ENCODE results near the gene MISP. TPM values are rescaled to one million over a fixed set of nuclear protein-coding genes. Genes with fewer than 3 reads are reported as not detected.
A peak's percentile ranks its signal among the peaks of the same experiment; 100 is the strongest.

Gene MISP
- total RNA-seq, 2 donors from 2014 or later: 285 to 320 TPM

DNA sequence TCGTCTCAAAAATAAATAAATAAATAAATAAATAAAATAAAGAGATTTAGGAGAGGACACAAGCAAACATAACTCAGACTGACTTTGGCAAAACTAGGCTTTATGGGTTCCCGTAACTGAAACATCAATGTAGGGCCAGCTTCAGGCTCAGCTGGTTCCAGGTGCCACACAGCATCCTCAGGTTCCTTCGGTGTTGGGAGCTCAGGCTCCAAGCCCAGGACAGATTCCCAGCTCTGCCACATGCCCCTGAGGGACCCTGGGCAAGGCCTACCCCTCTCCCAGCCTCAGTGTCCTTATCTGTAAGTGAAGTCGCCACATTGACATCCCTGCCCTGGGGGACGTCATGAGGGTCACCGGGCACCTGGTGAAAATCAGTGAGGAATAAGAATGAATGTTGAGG lies 18.7 kb downstream of the MISP start:
- H3K9me3 ChIP-seq: no peaks in the 10 kb centered on the region
- H3K36me3 ChIP-seq: no peaks in the 10 kb centered on the region
- H3K27me3 ChIP-seq: no peaks in the 10 kb centered on the region
- DNase-seq: no peak
- TF ChIP-seq, protein P1, sequence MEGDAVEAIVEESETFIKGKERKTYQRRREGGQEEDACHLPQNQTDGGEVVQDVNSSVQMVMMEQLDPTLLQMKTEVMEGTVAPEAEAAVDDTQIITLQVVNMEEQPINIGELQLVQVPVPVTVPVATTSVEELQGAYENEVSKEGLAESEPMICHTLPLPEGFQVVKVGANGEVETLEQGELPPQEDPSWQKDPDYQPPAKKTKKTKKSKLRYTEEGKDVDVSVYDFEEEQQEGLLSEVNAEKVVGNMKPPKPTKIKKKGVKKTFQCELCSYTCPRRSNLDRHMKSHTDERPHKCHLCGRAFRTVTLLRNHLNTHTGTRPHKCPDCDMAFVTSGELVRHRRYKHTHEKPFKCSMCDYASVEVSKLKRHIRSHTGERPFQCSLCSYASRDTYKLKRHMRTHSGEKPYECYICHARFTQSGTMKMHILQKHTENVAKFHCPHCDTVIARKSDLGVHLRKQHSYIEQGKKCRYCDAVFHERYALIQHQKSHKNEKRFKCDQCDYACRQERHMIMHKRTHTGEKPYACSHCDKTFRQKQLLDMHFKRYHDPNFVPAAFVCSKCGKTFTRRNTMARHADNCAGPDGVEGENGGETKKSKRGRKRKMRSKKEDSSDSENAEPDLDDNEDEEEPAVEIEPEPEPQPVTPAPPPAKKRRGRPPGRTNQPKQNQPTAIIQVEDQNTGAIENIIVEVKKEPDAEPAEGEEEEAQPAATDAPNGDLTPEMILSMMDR (IDR thresholded peaks at IDR 0.05): no peak
- no peaks in the 10 kb centered on the region for H3K4me1 ChIP-seq
- no peak overlapping the region for H3K27ac ChIP-seq
- intact Hi-C loops (cut with DNase I): loop anchor here (2.0 to 10.0 kb wide), 3 partner anchors 85 to 205 kb away; partner anchors contain the start of genes CFD and ELANE
- H3K4me3 ChIP-seq: no peak overlapping the region
- H3K9ac ChIP-seq (ENCODE audit: low read depth in 2 of 2, low read length in 2 of 2): no peak overlapping the region

DNA sequence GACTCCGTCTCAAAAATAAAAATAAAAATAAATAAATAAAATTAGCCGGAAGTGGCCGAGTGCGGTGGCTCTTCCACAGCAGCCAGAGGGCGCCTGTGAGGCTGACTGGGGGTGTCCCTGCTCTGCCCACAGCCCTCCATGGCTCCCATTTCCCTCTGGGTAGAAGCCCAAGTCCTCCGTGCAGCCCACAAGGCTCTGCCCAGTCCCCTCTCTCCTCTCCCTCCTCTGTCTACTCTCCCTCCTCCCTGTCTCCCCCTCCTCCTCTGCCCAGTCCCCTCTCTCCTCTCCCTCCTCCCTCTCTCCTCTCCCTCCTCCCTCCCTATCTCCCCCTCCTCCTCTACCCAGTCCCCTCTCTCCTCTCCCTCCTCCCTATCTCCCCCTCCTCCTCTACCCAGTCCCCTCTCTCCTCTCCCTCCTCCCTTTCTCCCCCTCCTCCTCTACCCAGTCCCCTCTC lies 20.4 kb downstream of the MISP start:
- Histone ChIP-seq H3K36me3 (no peaks in the 10 kb centered on the region), H3K9ac (ENCODE audit: low read depth in 2 of 2, low read length in 2 of 2) (no peak overlapping the region), H3K27me3 (no peaks in the 10 kb centered on the region), H3K9me3 (no peaks in the 10 kb centered on the region), H3K27ac (no peak overlapping the region), H3K4me3 (no peak overlapping the region), H3K4me1 (no peaks in the 10 kb centered on the region)
- TF ChIP-seq, protein P1 (IDR thresholded peaks at IDR 0.05): peak; percentile 37
- intact Hi-C loops (cut with DNase I): loop anchor here (2.0 to 10.0 kb wide), 2 partner anchors 149 to 203 kb away; no protein-coding TSS in a partner anchor
- no peak for DNase-seq

DNA sequence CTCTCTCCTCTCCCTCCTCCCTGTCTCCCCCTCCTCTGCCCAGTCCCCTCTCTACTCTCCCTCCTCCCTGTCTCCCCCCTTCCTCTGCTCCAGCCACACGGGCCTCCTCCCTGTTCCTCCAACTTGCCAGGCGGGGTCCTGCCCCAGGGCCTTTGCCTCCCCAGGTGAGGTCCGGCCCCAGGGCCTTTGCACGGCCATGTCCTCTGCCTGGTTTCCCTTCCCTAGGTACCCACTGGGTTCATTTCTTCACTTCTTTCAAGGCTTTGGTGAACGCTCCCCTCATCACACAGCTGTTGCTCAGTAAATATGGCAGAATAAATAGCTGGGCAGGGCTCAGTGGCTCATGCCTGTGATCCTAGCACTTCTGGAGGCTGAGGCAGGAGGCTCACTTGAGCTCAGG lies 21.2 kb downstream of the MISP start:
- Histone ChIP-seq H3K4me1 (no peaks in the 10 kb centered on the region), H3K9ac (ENCODE audit: low read depth in 2 of 2, low read length in 2 of 2) (no peak overlapping the region), H3K4me3 (no peak overlapping the region), H3K9me3 (no peaks in the 10 kb centered on the region), H3K36me3 (no peaks in the 10 kb centered on the region), H3K27ac (no peak overlapping the region), H3K27me3 (no peaks in the 10 kb centered on the region)
- DNase-seq: no peak
- TF ChIP-seq, protein P1 (IDR thresholded peaks at IDR 0.05): no peak
- intact Hi-C loops (cut with DNase I): loop anchor here (10.0 kb wide), 1 partner anchor 203 kb away; no protein-coding TSS in a partner anchor

DNA sequence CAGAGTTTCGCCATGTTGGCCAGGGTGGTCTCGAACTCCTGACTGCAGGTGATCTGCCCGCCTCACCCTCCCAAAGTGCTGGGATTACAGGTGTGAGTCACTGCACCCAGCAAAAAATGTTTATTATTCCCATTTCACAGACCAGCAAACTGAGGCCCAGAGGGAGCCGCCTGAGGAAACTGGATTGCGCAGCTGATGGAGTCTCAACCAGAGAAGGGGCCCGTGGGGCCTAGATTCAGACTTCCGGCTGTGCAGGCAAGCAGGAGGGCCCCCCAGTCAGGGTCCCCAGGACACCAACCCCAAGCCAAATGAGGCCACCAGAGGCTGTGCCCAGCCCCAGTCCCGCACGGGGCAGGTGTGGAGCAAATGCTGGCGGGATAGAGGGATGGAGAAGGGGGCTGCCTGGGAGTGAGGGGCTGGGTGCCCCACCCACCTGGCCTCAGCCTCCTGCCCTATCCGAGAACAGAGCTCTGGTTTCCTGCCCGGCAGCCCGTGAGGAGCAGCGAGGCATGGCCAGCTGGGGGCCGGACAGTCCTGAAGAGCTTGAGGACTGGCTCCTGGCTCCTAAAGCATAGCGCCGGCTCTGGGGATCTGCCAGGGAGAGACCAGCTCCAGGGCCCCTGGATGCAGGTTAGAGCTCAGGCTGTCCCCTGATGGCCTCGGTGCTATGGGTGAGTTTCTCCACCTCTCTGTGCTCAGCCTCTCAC lies 22.0 kb downstream of the MISP start:
- TF ChIP-seq, protein P1 (IDR thresholded peaks at IDR 0.05): no peak
- Histone ChIP-seq H3K4me3 (no peak overlapping the region), H3K36me3 (no peaks in the 10 kb centered on the region), H3K9ac (ENCODE audit: low read depth in 2 of 2, low read length in 2 of 2) (no peak overlapping the region), H3K9me3 (no peaks in the 10 kb centered on the region), H3K27me3 (no peaks in the 10 kb centered on the region), H3K27ac (no peak overlapping the region), H3K4me1 (no peaks in the 10 kb centered on the region)
- intact Hi-C loops (cut with DNase I): loop anchor here (10.0 kb wide), 1 partner anchor 202 kb away; no protein-coding TSS in a partner anchor
- no peak for DNase-seq

DNA sequence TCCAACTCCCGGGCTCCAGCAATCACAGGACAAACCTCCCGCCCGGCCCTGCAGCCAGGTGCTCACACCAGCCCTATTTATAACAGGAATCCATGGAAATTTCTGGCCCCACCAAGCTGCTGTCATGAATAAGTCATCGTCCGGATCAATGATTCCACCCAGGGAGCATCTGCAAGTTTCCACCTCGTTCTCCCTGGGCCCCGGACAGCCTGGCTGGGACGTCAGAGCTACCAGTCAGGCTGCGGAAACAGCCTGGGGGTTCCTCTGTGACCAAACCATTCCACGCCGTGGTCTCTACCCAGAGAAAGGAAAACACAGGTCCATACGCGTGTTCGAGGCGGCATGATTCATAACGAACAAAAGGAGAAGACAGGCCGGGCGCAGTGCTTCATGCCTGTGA lies 25.6 kb downstream of the MISP start:
- TF ChIP-seq, protein P1 (IDR thresholded peaks at IDR 0.05): no peak
- intact Hi-C loops (cut with DNase I): loop anchor here (10.0 kb wide), 1 partner anchor 198 kb away; no protein-coding TSS in a partner anchor

More for the DNA sequence above, 25.6 kb downstream of the MISP start:
- no peak overlapping the region for H3K9ac ChIP-seq (ENCODE audit: low read depth in 2 of 2, low read length in 2 of 2)
- H3K4me3 ChIP-seq: no peak overlapping the region
- H3K9me3 ChIP-seq: no peaks in the 10 kb centered on the region
- H3K36me3 ChIP-seq: no peaks in the 10 kb centered on the region
- no peak overlapping the region for H3K27ac ChIP-seq
- DNase-seq: no peak
- H3K27me3 ChIP-seq: no peaks in the 10 kb centered on the region
- H3K4me1 ChIP-seq: no peaks in the 10 kb centered on the region
